Panc1 (cell line): ENCODE measurements around the gene FASTKD1. TPM values are rescaled to one million over a fixed set of nuclear protein-coding genes. Genes with fewer than 3 reads are reported as not detected.
"Not testable (repeated sequence)": the region's sequence is repeated elsewhere in the genome, so short reads cannot be mapped to it uniquely, and the experiment has no call there.

ENCODE experiments used
- ATAC-seq: fragments of 200-7000 bp; cut with Tn5 transposase; 2 replicates; pipeline ENCODE4 v1.9.1; 2020; ENCODE audit warnings: mild to moderate bottlenecking, moderate library complexity
- BruUV-seq: library from RNA; stranded (reverse); fragments of 400-500 nt; replicated peaks from 2 replicates; lab custom pipeline; 2021; lab: Mats Ljungman, UMichigan
- CTCF ChIA-PET: fragments of 300-600 bp; sonication (Branson Sonifier 250); formaldehyde crosslinking; loops from one replicate; lab custom pipeline; 2022; ENCODE audit warnings: antibody characterized with exemption; lab: Charles Lee
- POLR2A ChIA-PET: fragments of 300-600 bp; sonication (Branson Sonifier 250); formaldehyde crosslinking; loops from one replicate; lab custom pipeline; 2022; ENCODE audit warnings: antibody characterized with exemption; lab: Charles Lee
- DNase-seq: peaks from one replicate; pipeline ENCODE4 v3.0.0-alpha.2; 2010; ENCODE audit warnings: low read depth, low spot score
- H3K27ac ChIP-seq: 2 replicates; pipeline ENCODE4 v1.5.1; 2011; ENCODE audit warnings: mild to moderate bottlenecking, low read length, inconsistent platforms
- H3K27me3 ChIP-seq: fragments of 200-500 bp; sonication (Bioruptor generic); 2 replicates; pipeline ENCODE4 v1.6.0; 2014; ENCODE audit warnings: low read length, inconsistent platforms; ENCODE audit not compliant: control insufficient read depth, insufficient read depth
- H3K36me3 ChIP-seq: fragments of 200-500 bp; sonication (Bioruptor generic); 2 replicates; pipeline ENCODE4 v1.5.1; 2014; ENCODE audit warnings: inconsistent platforms, mild to moderate bottlenecking, low read length, moderate library complexity; ENCODE audit not compliant: control insufficient read depth, insufficient read depth
- H3K4me1 ChIP-seq: 2 replicates; pipeline ENCODE4 v1.5.1; 2011; ENCODE audit warnings: inconsistent platforms, mild to moderate bottlenecking, low read length, moderate library complexity; ENCODE audit not compliant: control insufficient read depth, insufficient read depth
- H3K4me3 ChIP-seq, 2 experiments: 2 replicates each; pipeline ENCODE4 v1.5.1; 2011 to 2012; ENCODE audit warnings: low read depth in 2 of 2, low read length in 2 of 2, mild to moderate bottlenecking in 2 of 2, inconsistent platforms in 1 of 2, moderate library complexity in 1 of 2
- H3K9me3 ChIP-seq: fragments of 200-500 bp; sonication (Bioruptor generic); 2 replicates; pipeline ENCODE4 v1.5.1; 2014; ENCODE audit warnings: low read depth, mild to moderate bottlenecking, inconsistent platforms, low read length, moderate library complexity; ENCODE audit not compliant: control insufficient read depth, insufficient read depth
- POLR2AphosphoS5 ChIP-seq: IDR thresholded peaks from 2 replicates; pipeline ENCODE4 v1.6.1; 2012; ENCODE audit warnings: mild to moderate bottlenecking, low read depth, low read length, moderate library complexity
- SIN3A ChIP-seq: IDR thresholded peaks from 2 replicates; pipeline ENCODE4 v1.6.1; 2012; ENCODE audit warnings: low read depth, mild to moderate bottlenecking, low read length, moderate library complexity, borderline replicate concordance; ENCODE audit not compliant: insufficient read depth
- TCF7L2 ChIP-seq: IDR thresholded peaks from 2 replicates; pipeline ENCODE4 v1.6.1; 2011; ENCODE audit warnings: mild to moderate bottlenecking, low read depth, low read length, inconsistent platforms
- in situ Hi-C: cut with HindIII; loops from 2 replicates; pipeline ENCODE4 v1.10.0; 2016; ENCODE audit warnings: low sequenced_read_pairs, low pct_unique_long_range_greater_than_20kb
- intact Hi-C: fragments of 100-400 bp; cut with micrococcal nuclease; formaldehyde crosslinking; loops from one replicate; pipeline ENCODE4 v1.10.0; 2022; ENCODE audit not compliant: unreplicated experiment
- total RNA-seq: library from RNA; stranded (reverse); gene quantifications from one replicate; pipeline ENCODE4 v1.2.1, GENCODE V29; 2021; ENCODE audit not compliant: unreplicated experiment
- TF ChIP-seq, protein P1 (sequence below), 2 experiments: IDR thresholded peaks; 2 replicates each; pipeline ENCODE4 v1.6.1; 2011 to 2012; ENCODE audit warnings: low read depth in 2 of 2, control low read depth in 1 of 2, low read length in 1 of 2, mild to moderate bottlenecking in 1 of 2, moderate library complexity in 1 of 2; ENCODE audit not compliant: insufficient read depth in 1 of 2
- TF ChIP-seq, protein P2 (sequence below): fragments of 450-650 bp; IDR thresholded peaks from 2 replicates; pipeline ENCODE4 v1.5.1; 2017; ENCODE audit warnings: mild to moderate bottlenecking

The FASTKD1 gene
- total RNA-seq, 1 experiment from 2014 or later: 37.2 TPM

DNA sequence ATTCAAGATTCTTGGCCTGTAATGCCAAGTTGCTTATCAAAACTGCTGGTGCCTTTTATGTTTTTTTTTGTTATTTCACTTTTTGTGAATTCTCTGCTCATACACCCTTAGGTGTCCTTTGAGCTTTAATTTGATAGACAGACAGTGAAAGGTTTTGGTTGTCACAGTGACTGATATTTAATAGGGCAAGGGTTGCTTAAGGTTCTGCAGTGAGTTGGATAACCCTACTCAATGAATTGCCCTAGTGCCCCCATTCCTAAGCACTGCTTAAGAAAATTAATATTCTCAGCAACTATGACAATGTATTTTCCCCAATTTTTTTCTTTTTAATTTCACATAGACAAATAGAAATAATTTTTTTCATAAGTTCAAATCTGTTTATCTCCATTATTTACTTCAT is 25.9 kb upstream of the FASTKD1 start:
- no TSS peak for BruUV-seq
- POLR2A ChIA-PET: interaction anchor here (0.7 kb wide), 1 partner anchor 18 kb away, joined by 7 read pairs; no protein-coding TSS in a partner anchor
- Histone ChIP-seq H3K27me3 (no peaks in the 10 kb centered on the region), H3K4me1 (no peaks in the 10 kb centered on the region), H3K36me3 (peaks cover 4% of the 10 kb centered on the region; the same call in 1 of the 2 replicates), H3K9me3 (no peaks in the 10 kb centered on the region), H3K4me3 (no peak overlapping the region), H3K27ac (no peak overlapping the region)
- no peak for TF ChIP-seq SIN3A
- TF ChIP-seq, protein P1, sequence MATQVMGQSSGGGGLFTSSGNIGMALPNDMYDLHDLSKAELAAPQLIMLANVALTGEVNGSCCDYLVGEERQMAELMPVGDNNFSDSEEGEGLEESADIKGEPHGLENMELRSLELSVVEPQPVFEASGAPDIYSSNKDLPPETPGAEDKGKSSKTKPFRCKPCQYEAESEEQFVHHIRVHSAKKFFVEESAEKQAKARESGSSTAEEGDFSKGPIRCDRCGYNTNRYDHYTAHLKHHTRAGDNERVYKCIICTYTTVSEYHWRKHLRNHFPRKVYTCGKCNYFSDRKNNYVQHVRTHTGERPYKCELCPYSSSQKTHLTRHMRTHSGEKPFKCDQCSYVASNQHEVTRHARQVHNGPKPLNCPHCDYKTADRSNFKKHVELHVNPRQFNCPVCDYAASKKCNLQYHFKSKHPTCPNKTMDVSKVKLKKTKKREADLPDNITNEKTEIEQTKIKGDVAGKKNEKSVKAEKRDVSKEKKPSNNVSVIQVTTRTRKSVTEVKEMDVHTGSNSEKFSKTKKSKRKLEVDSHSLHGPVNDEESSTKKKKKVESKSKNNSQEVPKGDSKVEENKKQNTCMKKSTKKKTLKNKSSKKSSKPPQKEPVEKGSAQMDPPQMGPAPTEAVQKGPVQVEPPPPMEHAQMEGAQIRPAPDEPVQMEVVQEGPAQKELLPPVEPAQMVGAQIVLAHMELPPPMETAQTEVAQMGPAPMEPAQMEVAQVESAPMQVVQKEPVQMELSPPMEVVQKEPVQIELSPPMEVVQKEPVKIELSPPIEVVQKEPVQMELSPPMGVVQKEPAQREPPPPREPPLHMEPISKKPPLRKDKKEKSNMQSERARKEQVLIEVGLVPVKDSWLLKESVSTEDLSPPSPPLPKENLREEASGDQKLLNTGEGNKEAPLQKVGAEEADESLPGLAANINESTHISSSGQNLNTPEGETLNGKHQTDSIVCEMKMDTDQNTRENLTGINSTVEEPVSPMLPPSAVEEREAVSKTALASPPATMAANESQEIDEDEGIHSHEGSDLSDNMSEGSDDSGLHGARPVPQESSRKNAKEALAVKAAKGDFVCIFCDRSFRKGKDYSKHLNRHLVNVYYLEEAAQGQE (IDR thresholded peaks at IDR 0.05; ENCODE audit: insufficient read depth in 1 of 2, low read depth in 2 of 2, low read length in 1 of 2): no peak
- TF ChIP-seq, protein P2, sequence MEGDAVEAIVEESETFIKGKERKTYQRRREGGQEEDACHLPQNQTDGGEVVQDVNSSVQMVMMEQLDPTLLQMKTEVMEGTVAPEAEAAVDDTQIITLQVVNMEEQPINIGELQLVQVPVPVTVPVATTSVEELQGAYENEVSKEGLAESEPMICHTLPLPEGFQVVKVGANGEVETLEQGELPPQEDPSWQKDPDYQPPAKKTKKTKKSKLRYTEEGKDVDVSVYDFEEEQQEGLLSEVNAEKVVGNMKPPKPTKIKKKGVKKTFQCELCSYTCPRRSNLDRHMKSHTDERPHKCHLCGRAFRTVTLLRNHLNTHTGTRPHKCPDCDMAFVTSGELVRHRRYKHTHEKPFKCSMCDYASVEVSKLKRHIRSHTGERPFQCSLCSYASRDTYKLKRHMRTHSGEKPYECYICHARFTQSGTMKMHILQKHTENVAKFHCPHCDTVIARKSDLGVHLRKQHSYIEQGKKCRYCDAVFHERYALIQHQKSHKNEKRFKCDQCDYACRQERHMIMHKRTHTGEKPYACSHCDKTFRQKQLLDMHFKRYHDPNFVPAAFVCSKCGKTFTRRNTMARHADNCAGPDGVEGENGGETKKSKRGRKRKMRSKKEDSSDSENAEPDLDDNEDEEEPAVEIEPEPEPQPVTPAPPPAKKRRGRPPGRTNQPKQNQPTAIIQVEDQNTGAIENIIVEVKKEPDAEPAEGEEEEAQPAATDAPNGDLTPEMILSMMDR: no peak
- in situ Hi-C loops: no loop called here
- CTCF ChIA-PET: no interaction called here
- no peak for DNase-seq
- no peak for ATAC-seq
- intact Hi-C loops: no loop called here

DNA sequence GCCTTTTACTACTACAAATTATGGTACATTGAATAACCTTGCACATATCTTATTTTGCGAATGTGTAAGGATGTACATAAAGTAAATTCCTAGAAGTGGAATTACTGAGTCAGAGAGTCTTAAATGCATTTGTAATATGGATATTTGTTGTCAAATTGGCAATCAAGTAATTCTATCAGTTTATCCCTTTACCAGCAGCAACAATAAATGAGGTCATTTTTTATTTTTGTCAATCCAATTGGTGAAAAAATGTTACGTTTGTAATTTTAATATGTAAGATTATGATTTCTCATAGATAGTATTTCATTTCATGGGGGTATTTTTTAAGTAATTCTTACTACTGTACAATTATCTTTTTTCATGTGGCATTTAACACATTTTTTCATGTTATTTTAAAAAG is 25.3 kb upstream of the FASTKD1 start:
- Histone ChIP-seq H3K27ac (no peak overlapping the region), H3K4me3 (no peak overlapping the region), H3K36me3 (peaks cover 4% of the 10 kb centered on the region; the same call in 1 of the 2 replicates), H3K9me3 (no peaks in the 10 kb centered on the region), H3K4me1 (no peaks in the 10 kb centered on the region), H3K27me3 (no peaks in the 10 kb centered on the region)
- intact Hi-C loops (no loop called here), in situ Hi-C loops (no loop called here)
- DNase-seq: no peak
- ChIA-PET POLR2A (no interaction called here), CTCF (no interaction called here)
- TF ChIP-seq, protein P2: no peak
- no peak for TF ChIP-seq POLR2AphosphoS5
- TF ChIP-seq, protein P1 (IDR thresholded peaks at IDR 0.05; ENCODE audit: insufficient read depth in 1 of 2, low read depth in 2 of 2, low read length in 1 of 2): no peak
- no peak for TF ChIP-seq TCF7L2
- TF ChIP-seq SIN3A: no peak
- no TSS peak for BruUV-seq
- ATAC-seq: no peak

DNA sequence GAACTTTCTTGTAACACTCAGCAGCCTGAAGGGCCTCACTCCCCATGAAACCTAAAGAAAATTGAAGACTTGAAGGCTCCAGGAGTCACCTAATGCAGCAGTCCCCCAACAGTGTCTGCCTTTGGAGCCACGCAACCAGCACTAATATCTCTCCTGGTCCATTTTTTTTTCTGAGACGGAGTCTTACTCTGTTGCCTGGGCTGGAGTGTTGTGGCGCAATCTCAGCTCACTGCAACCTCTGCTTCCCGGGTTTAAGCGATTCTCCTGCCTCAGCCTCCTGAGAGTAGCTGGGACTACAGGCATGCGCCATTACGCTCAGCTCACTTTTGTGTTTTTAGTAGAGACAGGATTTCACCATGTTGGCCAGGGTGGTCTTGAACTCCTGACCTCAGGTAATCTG is 22.9 kb upstream of the FASTKD1 start:
- ATAC-seq: peak; percentile 51; the same call in 1 of the 2 replicates
- H3K4me1 ChIP-seq, DNase-seq, intact Hi-C loops, H3K4me3 ChIP-seq, CTCF ChIA-PET, H3K9me3 ChIP-seq, BruUV-seq, in situ Hi-C loops, H3K27ac ChIP-seq, H3K36me3 ChIP-seq, POLR2A ChIA-PET, H3K27me3 ChIP-seq: not testable (repeated sequence)
